H4 (cell line): Measurements from ENCODE around the gene WDR43. TPM values are rescaled to one million over a fixed set of nuclear protein-coding genes. Genes with fewer than 3 reads are reported as not detected.

Experiments used
- DNase-seq: peaks from one replicate; pipeline ENCODE4 v3.0.0-alpha.2; 2015; ENCODE audit warnings: low spot score
- total RNA-seq: library from RNA; depleted of rRNA; stranded (reverse); fragments of >200 nt; shearing (Covaris generic); gene quantifications from 2 replicates; pipeline ENCODE4 v1.2.3, GENCODE V29; 2014; rRNA removed

The WDR43 gene
- total RNA-seq, 1 experiment from 2014 or later = 53.2 TPM

DNA sequence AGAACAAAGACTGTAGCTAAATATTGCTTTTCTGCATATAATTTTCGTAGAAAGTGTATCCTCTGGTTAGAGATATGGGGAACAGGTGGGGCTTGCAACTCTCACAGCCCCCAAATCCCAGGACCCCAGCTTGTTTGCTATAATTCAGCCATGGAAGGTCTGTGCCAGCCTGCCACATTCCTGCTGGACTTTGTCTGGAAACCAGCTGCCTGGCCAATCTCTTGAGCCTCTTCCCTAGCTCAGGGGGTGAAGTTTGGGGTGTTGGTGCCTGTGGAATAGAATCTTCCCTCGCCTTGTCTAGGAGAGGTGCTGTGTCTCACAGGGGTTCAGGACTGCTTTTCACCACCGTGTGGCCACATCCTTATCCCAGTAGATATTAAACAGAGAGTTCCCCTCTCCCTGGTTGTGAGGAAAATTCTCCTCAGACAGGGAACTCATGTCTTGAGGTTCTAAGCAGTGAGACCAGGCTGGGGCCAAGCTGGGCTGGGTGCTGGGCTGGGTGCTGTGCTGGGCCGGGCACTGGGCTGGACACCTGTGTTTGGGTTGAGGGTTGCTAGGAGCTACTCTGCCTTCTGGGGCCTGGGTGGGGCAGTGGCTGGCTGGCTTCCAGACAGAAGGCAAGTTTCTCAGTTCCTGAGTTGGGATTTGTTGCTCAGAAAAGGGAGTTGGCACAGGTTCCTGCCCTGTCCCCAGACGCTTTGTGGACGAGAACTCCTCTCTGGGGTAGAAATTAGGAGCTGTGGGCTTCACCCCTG lies 98.9 kb downstream of the WDR43 start:
- DNase-seq = no peak

DNA sequence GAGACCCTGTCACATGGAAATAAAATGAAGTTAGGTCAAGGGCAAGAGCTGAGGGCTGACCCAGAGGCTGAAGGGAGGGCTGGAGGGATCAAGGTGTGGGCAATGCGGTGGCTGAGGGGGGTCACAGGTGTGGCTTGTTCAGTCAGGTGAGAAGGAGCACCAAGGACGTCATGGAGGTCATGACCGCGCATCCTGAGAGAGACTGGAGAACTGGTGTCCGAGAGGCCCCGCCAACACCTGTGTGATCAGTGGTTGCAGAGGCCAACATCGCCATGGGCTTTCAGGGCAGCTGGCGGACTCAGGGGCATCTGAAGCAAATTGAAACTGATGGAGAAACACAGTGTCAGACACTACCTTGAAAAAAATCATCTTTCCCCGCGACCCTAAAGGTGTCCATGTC lies 99.6 kb downstream of the WDR43 start:
- DNase-seq = no peak

DNA sequence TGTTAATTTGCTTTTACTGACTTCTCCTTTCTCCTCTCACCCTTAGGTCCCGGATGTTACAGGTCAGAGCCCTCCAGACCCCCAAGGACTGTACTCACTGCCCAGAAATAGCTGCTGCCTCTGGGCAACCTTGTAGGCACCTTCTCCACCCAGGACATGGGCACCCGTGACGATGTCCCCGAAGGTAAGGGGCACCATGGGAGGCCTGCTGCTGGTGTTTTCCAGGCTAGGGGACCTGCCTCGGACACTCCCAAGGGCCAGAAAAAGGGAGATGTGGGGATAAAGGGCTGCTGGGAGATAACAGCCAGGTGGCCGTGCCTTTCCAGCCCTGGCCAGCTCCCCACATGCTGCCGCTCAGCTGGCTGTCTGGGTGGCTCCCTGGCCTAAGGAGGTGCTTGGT lies 100.2 kb downstream of the WDR43 start:
- DNase-seq = no peak

DNA sequence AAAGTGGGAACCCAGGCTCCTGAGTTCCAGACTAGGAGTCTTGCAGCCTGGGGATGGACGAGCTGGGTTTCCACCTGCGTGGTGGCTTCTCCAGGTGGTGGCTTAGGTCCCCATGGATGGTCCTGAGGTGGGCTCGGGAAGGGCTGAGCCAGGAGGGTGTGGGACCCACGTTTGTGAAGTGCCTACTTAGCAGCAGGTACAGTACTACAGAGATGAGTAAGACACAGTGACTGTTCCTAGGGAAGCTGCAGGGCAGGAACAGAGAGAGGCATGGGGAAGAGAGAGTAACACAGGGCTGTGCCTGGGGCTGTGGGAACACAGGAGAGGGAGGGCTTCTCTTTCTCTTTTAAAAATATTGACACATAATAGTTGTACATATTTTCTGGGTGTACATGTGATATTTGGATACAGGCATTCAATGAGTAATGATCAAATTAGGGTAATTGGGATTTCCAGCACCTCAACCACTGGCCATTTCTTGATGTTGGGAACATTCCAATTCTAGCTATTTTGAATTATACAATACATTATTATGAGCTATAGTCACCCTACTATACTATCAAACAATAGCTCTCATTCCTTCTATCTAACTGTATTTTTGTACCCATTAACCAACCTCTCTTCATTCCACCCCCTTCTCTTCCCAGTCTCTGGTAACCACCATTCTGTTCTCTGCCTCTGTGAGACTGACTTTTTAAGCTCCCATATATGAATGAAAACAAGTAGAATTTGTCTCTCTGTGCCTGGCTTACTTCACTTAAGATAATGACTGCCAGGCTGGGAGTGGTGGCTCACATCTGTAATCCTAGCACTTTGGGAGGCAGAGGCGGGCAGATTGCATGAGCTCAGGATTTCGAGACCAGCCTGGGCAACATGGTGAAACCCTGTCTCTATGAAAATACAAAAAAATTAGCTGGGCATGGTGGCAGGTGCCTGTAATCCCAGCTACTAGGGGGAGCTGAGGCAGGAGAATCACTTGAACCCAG lies 101.6 kb downstream of the WDR43 start:
- DNase-seq = no peak

DNA sequence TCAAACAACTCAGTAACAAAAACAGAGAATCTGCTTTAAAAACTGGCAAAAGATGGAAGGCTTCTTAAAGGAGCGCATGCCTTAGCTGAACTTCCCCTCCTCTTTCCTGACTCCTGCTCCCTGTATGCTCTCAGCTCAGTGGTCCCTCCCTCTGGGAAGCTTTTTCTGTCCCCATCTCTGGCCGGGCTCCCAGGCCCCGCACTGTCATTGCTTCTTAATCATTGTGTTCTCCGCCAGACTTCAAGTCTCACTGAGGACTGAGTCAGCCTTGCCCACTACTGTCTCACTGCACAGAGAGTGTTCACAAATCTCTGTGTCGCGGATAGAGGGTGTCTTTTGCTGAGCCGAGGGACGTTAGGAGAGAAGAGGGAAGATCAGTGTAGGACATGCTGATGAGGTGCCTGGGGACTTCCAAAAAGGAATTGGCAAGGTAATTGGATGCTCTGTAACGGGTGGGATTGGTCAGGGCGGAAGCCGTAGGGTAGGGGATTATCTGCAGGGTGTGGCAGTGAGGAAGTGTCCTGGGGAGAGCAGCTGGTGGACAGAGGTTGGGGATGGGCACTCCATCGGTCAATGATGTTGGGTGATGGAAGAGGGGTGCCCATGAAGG lies 102.9 kb downstream of the WDR43 start:
- no peak for DNase-seq

Other genes with a start within 250 kb of the WDR43 start
- gene PPP1CB, start 142.8 kb upstream of the WDR43 start, total RNA-seq = 76.5 and 96.0 TPM in 2 replicates
- gene SPDYA, start 83.8 kb upstream of the WDR43 start, total RNA-seq = not detected in 2 replicates
- 5.3 and 8.2 TPM in 2 replicates for gene TRMT61B, start 24.4 kb upstream of the WDR43 start, total RNA-seq
- gene TOGARAM2, start 86.6 kb downstream of the WDR43 start, total RNA-seq = 0.21 TPM in 1 of 2 replicates, not detected in the other
- not detected in 2 replicates for gene PCARE, start 179.9 kb downstream of the WDR43 start, total RNA-seq
- gene CLIP4, start 220.7 kb downstream of the WDR43 start, total RNA-seq = 14.1 and 21.1 TPM in 2 replicates